HG03432 (cell line): ENCODE measurements around the gene GSTO2.
"Not testable (repeated sequence)": the region's sequence is repeated elsewhere in the genome, so short reads cannot be mapped to it uniquely, and the experiment has no call there.

Source experiments
- ATAC-seq: cut with Tn5 transposase; IDR thresholded peaks from one replicate; pipeline ENCODE4 v1.9.1; 2021; ENCODE audit warnings: mild to moderate bottlenecking, moderate library complexity; ENCODE audit not compliant: unreplicated experiment

Gene GSTO2

DNA sequence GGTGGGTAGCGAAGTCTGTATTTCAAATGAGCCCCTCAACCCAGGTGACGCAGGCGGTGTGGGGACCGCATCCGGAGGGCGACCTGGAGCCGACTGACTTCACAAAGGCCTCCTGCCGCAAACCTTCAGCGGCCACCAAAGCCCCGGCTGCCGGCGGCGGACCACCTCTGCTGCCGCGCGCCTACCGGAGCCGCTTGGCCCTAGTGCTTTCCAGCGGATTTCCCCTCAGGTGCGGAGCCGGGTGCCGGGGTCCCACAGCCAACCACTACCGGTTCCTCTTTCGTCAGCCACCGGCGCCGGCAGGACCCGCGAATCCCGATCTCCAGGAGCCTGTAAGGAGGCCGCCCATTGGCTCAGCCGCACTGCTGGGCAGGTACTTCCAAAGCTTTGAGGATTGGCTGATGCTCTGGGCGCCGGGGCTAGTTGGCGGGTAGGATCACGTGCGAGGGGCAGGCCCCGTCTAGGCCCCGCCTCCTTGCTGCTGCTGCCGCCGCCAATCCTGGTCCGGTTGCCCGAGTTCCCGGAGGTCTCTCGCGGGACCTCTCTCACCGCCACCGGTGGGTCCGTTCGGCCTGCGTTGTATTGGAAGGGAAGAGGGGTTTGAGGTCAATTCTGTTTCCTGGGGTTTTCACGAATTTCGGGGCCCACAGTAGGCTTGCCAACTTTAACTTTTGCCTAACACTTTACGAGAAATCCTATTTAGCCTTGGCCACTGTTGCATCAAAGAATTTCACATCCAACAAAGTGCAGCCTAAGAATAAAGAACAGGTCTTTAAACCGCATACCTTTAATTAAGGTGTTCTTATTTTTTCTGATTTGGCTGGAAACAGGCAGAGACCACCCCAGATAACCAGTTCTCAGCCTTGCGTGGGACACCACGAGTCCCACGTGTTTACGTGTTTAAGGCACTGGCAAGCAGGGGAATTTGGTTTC lies at the start of gene GSTO2:
TSS of gene GSTO2 (plus strand) at position 472 of the 933 bp plus-strand sequence. CDS start 5,732 bp downstream, outside the sequence.
- peak; percentile 99 for ATAC-seq

DNA sequence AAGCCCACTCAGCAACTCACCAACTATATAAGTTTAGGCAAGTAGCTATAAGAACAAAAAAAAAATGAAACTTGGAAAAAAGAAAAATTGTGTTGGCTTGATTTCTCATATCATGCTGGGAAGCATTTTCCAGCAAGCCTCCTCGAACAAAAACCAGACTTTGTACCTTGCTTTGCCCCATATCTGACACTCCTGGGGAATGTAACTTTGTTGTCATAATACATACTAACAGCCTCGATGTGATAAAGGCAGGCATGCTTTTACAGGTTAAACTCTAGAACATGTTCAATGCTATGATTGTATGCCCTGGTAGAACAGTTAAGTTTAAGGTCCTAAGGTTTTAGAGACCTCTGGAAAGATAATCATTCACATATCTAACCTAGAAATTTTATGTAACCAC lies 48.5 kb upstream of the GSTO2 start:
- no peak for ATAC-seq

DNA sequence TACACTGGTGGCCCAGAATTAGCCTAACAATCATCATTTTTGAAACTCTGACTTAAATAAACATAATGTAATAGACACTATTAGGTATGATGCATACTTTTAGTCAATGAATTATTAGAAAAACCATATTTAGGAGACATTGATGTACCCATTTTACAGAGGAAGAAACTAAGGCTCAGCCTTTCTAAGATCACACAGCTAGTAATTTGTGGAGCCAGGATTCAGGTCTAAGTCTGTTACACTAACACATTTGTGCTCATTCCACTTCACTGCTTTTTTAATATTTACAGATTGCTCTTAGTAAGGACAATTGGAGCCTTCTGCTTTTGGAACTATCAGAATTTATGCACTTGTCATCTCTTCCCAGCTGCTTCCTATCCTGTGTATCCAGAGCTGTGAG lies 45.7 kb upstream of the GSTO2 start:
- no peak for ATAC-seq

DNA sequence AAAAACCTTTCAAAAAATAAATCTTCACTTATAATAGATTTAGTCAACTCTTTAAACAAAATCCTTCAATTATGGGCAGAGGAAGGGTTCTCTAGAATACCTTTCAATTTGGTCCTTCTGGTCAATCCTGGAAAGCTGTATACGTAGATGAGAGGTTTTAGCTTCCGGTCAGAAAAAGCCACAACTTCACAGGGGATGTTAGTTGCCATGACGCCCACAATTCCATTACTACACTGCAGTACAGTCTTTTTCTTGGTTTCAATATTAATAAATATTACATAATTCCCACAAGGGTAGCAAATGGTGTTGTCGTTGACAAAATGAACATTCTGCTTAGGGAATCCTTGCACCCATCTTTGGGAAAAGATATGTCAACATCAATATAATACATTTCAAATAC lies 38.5 kb upstream of the GSTO2 start:
- no peak for ATAC-seq

DNA sequence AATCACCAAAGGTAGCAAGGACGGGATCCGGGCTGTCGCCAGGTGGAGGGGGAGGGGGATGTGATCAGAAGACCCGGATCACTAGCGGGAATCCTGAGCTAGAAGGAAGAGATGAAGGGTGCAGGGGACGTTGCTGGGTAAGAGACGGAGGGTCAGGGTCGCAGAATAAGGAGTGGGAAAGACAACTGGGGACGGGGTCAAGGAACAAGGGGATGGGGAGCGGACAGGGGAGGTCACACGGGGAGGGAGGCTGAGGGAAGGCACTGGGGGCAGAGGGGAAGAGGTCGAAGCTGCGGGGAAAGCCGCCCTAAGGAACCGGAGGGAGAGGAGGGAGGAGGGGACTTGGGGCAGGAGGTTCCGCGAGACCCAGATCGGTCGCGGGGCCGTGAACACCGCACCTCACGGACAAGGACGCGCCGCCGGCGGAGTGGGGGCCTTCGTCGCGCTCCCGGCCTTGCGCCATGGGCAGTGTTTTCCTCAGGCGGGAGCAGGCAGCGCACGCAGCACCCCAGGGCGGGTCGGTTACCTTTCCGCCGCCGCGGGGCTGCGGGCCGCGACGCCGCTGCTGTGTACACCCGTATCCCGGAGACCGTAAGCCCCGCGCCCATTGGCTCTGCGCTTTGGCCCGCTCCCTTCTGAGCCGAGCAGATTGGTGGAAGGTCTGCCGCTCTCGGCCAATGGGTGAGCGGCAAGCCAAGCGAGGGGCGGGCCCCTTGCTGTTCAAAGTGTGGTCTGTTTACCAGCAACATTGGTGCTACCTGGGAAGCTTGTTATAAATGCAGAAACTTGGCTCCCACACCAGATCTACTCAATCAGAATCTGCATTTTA lies 37.0 kb upstream of the GSTO2 start, which contains the start of gene CFAP43:
TSS of gene CFAP43 (minus strand) at position 581 of the 829 bp plus-strand sequence. CDS start at position 463, 118 bp downstream.
- peak; percentile 100 for ATAC-seq

DNA sequence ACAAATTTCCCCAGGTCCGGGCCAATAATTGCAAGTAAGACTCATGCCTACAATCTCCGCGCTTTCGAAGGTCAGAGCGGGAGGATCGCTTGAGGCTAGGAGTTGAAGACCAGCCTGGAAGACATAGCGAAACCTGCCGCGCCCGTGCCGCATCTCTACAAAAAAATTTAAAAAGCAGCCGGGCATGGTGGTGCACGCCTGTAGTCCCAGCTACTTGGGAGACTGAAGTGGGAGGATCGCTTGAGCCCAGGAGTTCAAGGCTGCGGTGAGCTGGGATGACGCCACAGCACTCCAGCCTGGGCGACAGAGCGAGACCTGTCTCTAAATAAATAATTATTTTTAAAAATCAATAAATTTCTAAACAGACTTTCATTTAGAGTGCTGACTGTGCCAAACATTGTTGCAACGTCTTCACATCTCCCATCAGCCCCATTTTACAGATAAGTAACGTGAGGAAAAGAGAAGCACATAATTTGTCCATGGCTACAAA lies 36.3 kb upstream of the GSTO2 start:
- ATAC-seq = no peak

GRCh38 chr10:104233817-104234216 lies 35.2 kb upstream of the GSTO2 start:
- ATAC-seq = no peak

GRCh38 chr10:104234934-104235333 lies 34.0 kb upstream of the GSTO2 start:
- no peak for ATAC-seq

DNA sequence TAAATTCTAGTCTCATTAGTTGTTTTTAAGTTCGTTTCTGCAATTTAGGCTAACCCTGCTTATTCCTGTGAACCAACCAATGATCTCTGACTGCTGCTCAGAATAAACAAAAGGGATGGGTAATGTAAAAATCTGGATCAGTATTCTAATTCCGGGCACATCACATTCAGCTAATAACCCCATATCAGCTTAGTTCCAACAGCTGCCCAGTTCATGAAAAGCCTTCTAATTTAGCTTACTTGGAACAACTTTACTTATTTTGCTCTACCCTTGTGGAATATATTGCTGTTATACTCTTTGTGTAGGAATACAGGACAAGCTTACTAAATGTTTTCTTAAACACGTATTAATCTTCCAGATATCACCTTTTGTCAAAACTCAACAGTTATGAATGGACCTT lies 33.2 kb upstream of the GSTO2 start:
- ATAC-seq = no peak

- no peak for ATAC-seq
Observed at GRCh38 chr10:104240078-104240477, 28.9 kb upstream of the GSTO2 start.

GRCh38 chr10:104242545-104242944 lies 26.4 kb upstream of the GSTO2 start:
- no peak for ATAC-seq

GRCh38 chr10:104243009-104243408 lies 26.0 kb upstream of the GSTO2 start:
- not testable (repeated sequence) for ATAC-seq

DNA sequence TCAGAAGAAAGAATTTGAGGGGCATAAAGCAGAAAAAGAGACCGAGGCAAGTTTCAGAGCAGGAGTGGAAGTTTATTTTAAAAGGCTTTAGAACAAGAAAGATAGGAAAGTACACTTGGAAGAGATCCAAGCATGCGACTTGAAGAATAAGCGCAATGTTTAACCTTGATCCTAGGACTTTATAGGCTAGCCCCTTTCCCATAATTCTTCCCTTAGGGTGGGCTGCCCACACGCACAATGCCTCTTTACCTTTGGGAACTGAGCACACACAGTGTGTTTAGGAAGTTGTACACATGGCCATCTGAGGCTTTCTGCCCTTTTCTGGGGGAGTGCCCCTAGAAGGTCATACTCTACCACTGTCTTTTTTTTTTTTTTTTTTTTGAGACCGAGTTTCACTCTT lies 25.5 kb upstream of the GSTO2 start:
- no peak for ATAC-seq

- no peak for ATAC-seq
Observed at GRCh38 chr10:104245066-104245632, 23.8 kb upstream of the GSTO2 start.

GRCh38 chr10:104246976-104247375 lies 22.0 kb upstream of the GSTO2 start:
- no peak for ATAC-seq

DNA sequence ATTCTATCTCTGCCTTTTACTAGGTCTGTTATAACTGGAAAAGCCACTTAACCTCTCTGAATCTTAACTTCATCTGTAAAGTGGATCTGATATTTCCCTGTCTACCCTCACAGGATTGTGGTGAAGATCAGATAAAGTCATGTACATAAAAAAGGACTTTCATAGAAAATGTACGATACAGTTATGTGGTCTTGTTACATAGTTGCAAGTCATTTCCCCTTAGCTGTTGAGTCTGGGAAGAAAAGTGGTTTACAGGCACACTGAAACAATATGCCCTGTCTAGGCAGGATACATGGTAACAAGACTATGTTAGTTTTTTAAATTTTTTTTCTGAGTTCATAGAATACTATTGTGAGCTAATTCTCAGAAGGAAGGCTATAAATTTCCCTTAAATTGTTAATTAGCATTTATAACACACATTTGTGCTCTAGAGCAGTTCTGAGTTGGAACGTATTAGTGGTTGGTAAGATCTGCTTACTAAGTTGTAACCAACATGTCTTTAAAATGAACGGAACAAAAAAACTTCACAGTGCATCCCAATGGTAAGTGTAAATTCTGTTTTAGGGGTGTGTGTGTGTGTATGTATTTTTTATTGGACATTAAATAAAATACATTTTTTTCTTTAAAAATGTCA lies 21.4 kb upstream of the GSTO2 start:
- ATAC-seq = no peak

GRCh38 chr10:104248931-104249330 lies 20.1 kb upstream of the GSTO2 start:
- ATAC-seq = not testable (repeated sequence)

DNA sequence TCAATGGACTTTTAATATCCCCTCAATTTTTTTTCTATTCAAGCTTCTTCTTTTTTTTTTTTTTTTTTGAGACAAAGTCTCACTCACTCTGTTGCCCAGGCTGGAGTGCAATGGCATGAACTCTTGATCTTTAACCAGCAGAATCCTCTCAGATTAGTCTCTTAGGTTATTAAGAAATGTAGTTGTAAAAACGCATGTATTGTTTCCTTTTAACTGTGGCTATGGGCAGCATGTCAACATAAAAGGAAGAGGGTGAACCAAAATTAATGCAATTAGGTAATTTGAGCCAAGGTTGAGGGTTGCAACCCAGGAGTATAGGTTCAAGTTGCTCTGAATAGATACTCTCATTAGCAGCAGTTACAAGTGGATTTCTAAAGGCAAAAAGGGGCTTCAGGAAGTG lies 18.6 kb upstream of the GSTO2 start:
- ATAC-seq = no peak

- no peak for ATAC-seq
Observed at GRCh38 chr10:104251443-104251842, 17.5 kb upstream of the GSTO2 start.

- no peak for ATAC-seq
Observed at GRCh38 chr10:104252368-104252767, 16.6 kb upstream of the GSTO2 start.

GRCh38 chr10:104253106-104253505 lies 15.9 kb upstream of the GSTO2 start:
- no peak for ATAC-seq
